Transverse colon (tissue), 4 donors: ENCODE measurements around the gene TBC1D16. TPM values are rescaled to one million over a fixed set of nuclear protein-coding genes. Genes with fewer than 3 reads are reported as not detected.

Experiments
- DNase-seq: peaks from one replicate; pipeline ENCODE4 v3.0.0-alpha.2; 2019
- H3K27ac ChIP-seq, 4 donors: fragments of 200-600 bp; sonication (generic); 2 replicates each; pipeline ENCODE4 v1.5.1; 2016 to 2018; ENCODE audit warnings: inconsistent platforms in 4 of 4
- H3K27me3 ChIP-seq: fragments of 200-600 bp; sonication (generic); 2 replicates; pipeline ENCODE4 v1.5.1; 2017; ENCODE audit warnings: inconsistent platforms
- H3K36me3 ChIP-seq, 4 donors: fragments of 200-600 bp; sonication (generic); 2 replicates each; pipeline ENCODE4 v1.5.1; 2017 to 2019; ENCODE audit warnings: inconsistent platforms in 4 of 4
- H3K4me1 ChIP-seq, 4 donors: fragments of 200-600 bp; sonication (generic); 2 replicates each; pipeline ENCODE4 v1.5.1; 2017 to 2020; ENCODE audit warnings: inconsistent platforms in 4 of 4
- H3K4me3 ChIP-seq, 4 donors: fragments of 200-600 bp; sonication (generic); 1 replicate in 1 of 4; 2 replicates in 3 of 4; pipeline versions ENCODE4 v1.5.1 to v1.6.1; 2017 to 2019; ENCODE audit warnings: inconsistent platforms in 4 of 4
- H3K9me3 ChIP-seq, 2 donors: fragments of 200-600 bp; sonication (generic); 2 replicates each; pipeline ENCODE4 v1.5.1; 2017 to 2019; ENCODE audit warnings: inconsistent platforms in 2 of 2
- CTCF ChIP-seq, 5 experiments: fragments of 200-600 bp in 3 of 5; fragments of 450-650 bp in 2 of 5; sonication (generic) in 3 of 5; IDR thresholded peaks; 1 replicate in 2 of 5; 2 replicates in 3 of 5; pipeline ENCODE4 v1.5.1; 2016 to 2017; ENCODE audit warnings: antibody characterized with exemption in 5 of 5, inconsistent platforms in 3 of 5, mild to moderate bottlenecking in 2 of 5, moderate library complexity in 1 of 5
- EP300 ChIP-seq: sonication (generic); formaldehyde crosslinking; IDR thresholded peaks from one replicate; pipeline ENCODE4 v1.6.1; 2017; ENCODE audit warnings: antibody characterized with exemption, low read depth
- POLR2A ChIP-seq: fragments of 450-650 bp; IDR thresholded peaks from one replicate; pipeline ENCODE4 v1.6.1; 2016; ENCODE audit warnings: antibody characterized with exemption, mild to moderate bottlenecking, moderate library complexity
- POLR2AphosphoS5 ChIP-seq, 3 donors: sonication (generic); formaldehyde crosslinking; IDR thresholded peaks; one replicate each; pipeline ENCODE4 v1.6.1; 2016; ENCODE audit warnings: antibody characterized with exemption in 3 of 3
- WGBS, 2 donors: methylation state at CpG; one replicate each; pipeline ENCODE4 v1.1.5; 2018; ENCODE audit warnings: low coverage in 1 of 2; 5-methylcytosine and 5-hydroxymethylcytosine counted together
- in situ Hi-C, 4 donors: fragments of 200-750 bp; cut with MboI; loops; one replicate each; pipeline versions ENCODE4 v1.15.0 to v1.15.1; 2017; ENCODE audit warnings: low sequenced_read_pairs in 3 of 4, low pct_ligation_motif_present in 1 of 4, low pct_unique_long_range_greater_than_20kb in 1 of 4
- intact Hi-C: fragments of 100-400 bp; cut with DNase I; formaldehyde crosslinking; loops from one replicate; pipeline ENCODE4 v1.15.1; 2023; ENCODE audit warnings: low total_unique reads
- total RNA-seq, 4 donors: library from RNA; depleted of rRNA; stranded (reverse); fragments of >200 nt; gene quantifications; one replicate each; pipeline ENCODE4 v1.1.0, GENCODE V29; 2016

TBC1D16 gene
- total RNA-seq, 4 donors from 2014 or later: 12.3 to 22.4 (median 18.1) TPM

GRCh38 chr17:80012765-80013741 is 22.6 kb downstream of the TBC1D16 start:
- TF ChIP-seq CTCF (IDR thresholded peaks at IDR 0.05): no peak
- TF ChIP-seq EP300: no peak
- TF ChIP-seq POLR2AphosphoS5 (IDR thresholded peaks at IDR 0.05): no peak
- TF ChIP-seq POLR2A: no peak
- whole genome bisulfite sequencing, 2 donors: 87 to 92% methylated on average over 2 to 30 of the region's 33 CpGs

GRCh38 chr17:80011989-80012555 is 23.6 kb downstream of the TBC1D16 start:
- H3K9me3 ChIP-seq: no peaks in the 10 kb centered on the region
- intact Hi-C loops (no loop called here), in situ Hi-C loops (no loop called here)
- H3K36me3 ChIP-seq: no peaks in the 10 kb centered on the region
- DNase-seq: no peak
- H3K27ac ChIP-seq: no peak overlapping the region
- no peak for TF ChIP-seq CTCF (IDR thresholded peaks at IDR 0.05)
- WGBS, 2 donors: 82 to 98% methylated on average over 6 to 10 of the region's 10 CpGs
- no peak overlapping the region for H3K4me3 ChIP-seq
- H3K27me3 ChIP-seq: no peaks in the 10 kb centered on the region
- H3K4me1 ChIP-seq: peaks cover 4 to 5% (median 4%) of the 10 kb centered on the region in 4 donors

More at GRCh38 chr17:80012765-80013741, 22.6 kb downstream of the TBC1D16 start:
- H3K36me3 ChIP-seq: no peaks in the 10 kb centered on the region
- in situ Hi-C loops (no loop called here), intact Hi-C loops (no loop called here)
- no peaks in the 10 kb centered on the region for H3K9me3 ChIP-seq
- no peak overlapping the region for H3K27ac ChIP-seq
- H3K4me3 ChIP-seq: no peak overlapping the region
- peaks cover 4 to 5% (median 4%) of the 10 kb centered on the region in 4 donors for H3K4me1 ChIP-seq
- no peak for DNase-seq
- H3K27me3 ChIP-seq: no peaks in the 10 kb centered on the region

- Histone ChIP-seq H3K4me1 (peaks cover 4 to 13% (median 8%) of the 10 kb centered on the region in 4 donors), H3K9me3 (no peaks in the 10 kb centered on the region), H3K27me3 (no peaks in the 10 kb centered on the region), H3K4me3 (no peak overlapping the region), H3K27ac (no peak overlapping the region), H3K36me3 (no peaks in the 10 kb centered on the region)
- TF ChIP-seq POLR2A (no peak), EP300 (no peak), CTCF (IDR thresholded peaks at IDR 0.05) (no peak), POLR2AphosphoS5 (IDR thresholded peaks at IDR 0.05) (no peak)
- 94 to 100% methylated on average over 1 to 33 of the region's 33 CpGs for WGBS, 2 donors
- DNase-seq: no peak
- in situ Hi-C loops: no loop called here
- intact Hi-C loops: no loop called here
Observed at GRCh38 chr17:80010283-80010858, 25.3 kb downstream of the TBC1D16 start.
